ENCODE results near the gene GRID2IP.

GRID2IP gene

GRCh38 chr7:6530626-6531491, 20.4 kb downstream of the GRID2IP start:
- no peaks in the 10 kb centered on the region for H3K36me3 ChIP-seq (ENCODE audit: insufficient read depth, low read length)
- no peaks in the 10 kb centered on the region for H3K9me3 ChIP-seq (ENCODE audit: low read length)
- H3K27ac ChIP-seq (ENCODE audit: low read depth, low read length) = no peak overlapping the region
- H3K9ac ChIP-seq (ENCODE audit: low read length) = no peak overlapping the region
- no peaks in the 10 kb centered on the region for H3K4me1 ChIP-seq (ENCODE audit: insufficient read depth, low read length)
- H3K27me3 ChIP-seq (ENCODE audit: control insufficient read depth in 1 of 2, insufficient read depth in 2 of 2, low read length in 2 of 2) = peaks cover 6 to 30% of the 10 kb centered on the region in 2 donors
- no peak overlapping the region for H3K4me3 ChIP-seq (ENCODE audit: low read depth in 1 of 2, low read length in 2 of 2)

GRCh38 chr7:6529643-6530042, 21.6 kb downstream of the GRID2IP start:
- Histone ChIP-seq H3K27ac (ENCODE audit: low read depth, low read length) (no peak overlapping the region), H3K4me1 (ENCODE audit: insufficient read depth, low read length) (no peaks in the 10 kb centered on the region), H3K36me3 (ENCODE audit: insufficient read depth, low read length) (no peaks in the 10 kb centered on the region), H3K4me3 (ENCODE audit: low read depth in 1 of 2, low read length in 2 of 2) (no peak overlapping the region), H3K9ac (ENCODE audit: low read length) (no peak overlapping the region), H3K27me3 (ENCODE audit: control insufficient read depth in 1 of 2, insufficient read depth in 2 of 2, low read length in 2 of 2) (peaks cover 6 to 28% of the 10 kb centered on the region in 2 donors), H3K9me3 (ENCODE audit: low read length) (no peaks in the 10 kb centered on the region)

GRCh38 chr7:6528401-6529130, 22.7 kb downstream of the GRID2IP start:
- Histone ChIP-seq H3K9ac (ENCODE audit: low read length) (no peak overlapping the region), H3K27me3 (ENCODE audit: control insufficient read depth in 1 of 2, insufficient read depth in 2 of 2, low read length in 2 of 2) (peaks cover 6 to 30% of the 10 kb centered on the region in 2 donors), H3K4me3 (ENCODE audit: low read depth in 1 of 2, low read length in 2 of 2) (no peak overlapping the region), H3K27ac (ENCODE audit: low read depth, low read length) (no peak overlapping the region), H3K36me3 (ENCODE audit: insufficient read depth, low read length) (no peaks in the 10 kb centered on the region), H3K4me1 (ENCODE audit: insufficient read depth, low read length) (no peaks in the 10 kb centered on the region), H3K9me3 (ENCODE audit: low read length) (no peaks in the 10 kb centered on the region)

GRCh38 chr7:6526997-6527378, 24.3 kb downstream of the GRID2IP start:
- H3K4me1 ChIP-seq (ENCODE audit: insufficient read depth, low read length) = no peaks in the 10 kb centered on the region
- H3K27me3 ChIP-seq (ENCODE audit: control insufficient read depth in 1 of 2, insufficient read depth in 2 of 2, low read length in 2 of 2) = peaks cover 6 to 33% of the 10 kb centered on the region in 2 donors
- no peak overlapping the region for H3K27ac ChIP-seq (ENCODE audit: low read depth, low read length)
- no peak overlapping the region for H3K9ac ChIP-seq (ENCODE audit: low read length)
- H3K4me3 ChIP-seq (ENCODE audit: low read depth in 1 of 2, low read length in 2 of 2) = peak overlapping the region; percentile 45 to 62
- no peaks in the 10 kb centered on the region for H3K9me3 ChIP-seq (ENCODE audit: low read length)
- no peaks in the 10 kb centered on the region for H3K36me3 ChIP-seq (ENCODE audit: insufficient read depth, low read length)

- H3K9me3 ChIP-seq (ENCODE audit: low read length) = no peaks in the 10 kb centered on the region
- H3K9ac ChIP-seq (ENCODE audit: low read length) = no peak overlapping the region
- H3K36me3 ChIP-seq (ENCODE audit: insufficient read depth, low read length) = no peaks in the 10 kb centered on the region
- H3K27me3 ChIP-seq (ENCODE audit: control insufficient read depth in 1 of 2, insufficient read depth in 2 of 2, low read length in 2 of 2) = peaks cover 0 to 4% of the 10 kb centered on the region in 2 donors
- no peaks in the 10 kb centered on the region for H3K4me1 ChIP-seq (ENCODE audit: insufficient read depth, low read length)
- H3K4me3 ChIP-seq (ENCODE audit: low read depth in 1 of 2, low read length in 2 of 2) = no peak overlapping the region
- no peak overlapping the region for H3K27ac ChIP-seq (ENCODE audit: low read depth, low read length)
These were observed 30.9 kb downstream of the GRID2IP start for GRCh38 chr7:6520163-6520981.

- Histone ChIP-seq H3K9ac (ENCODE audit: low read length) (no peak overlapping the region), H3K9me3 (ENCODE audit: low read length) (no peaks in the 10 kb centered on the region), H3K4me3 (ENCODE audit: low read depth in 1 of 2, low read length in 2 of 2) (no peak overlapping the region), H3K27me3 (ENCODE audit: control insufficient read depth in 1 of 2, insufficient read depth in 2 of 2, low read length in 2 of 2) (no peaks in the 10 kb centered on the region), H3K4me1 (ENCODE audit: insufficient read depth, low read length) (no peaks in the 10 kb centered on the region), H3K27ac (ENCODE audit: low read depth, low read length) (peak overlapping the region; percentile 3), H3K36me3 (ENCODE audit: insufficient read depth, low read length) (no peaks in the 10 kb centered on the region)
These were observed 34.8 kb downstream of the GRID2IP start for GRCh38 chr7:6516387-6516983.

- no peaks in the 10 kb centered on the region for H3K9me3 ChIP-seq (ENCODE audit: low read length)
These were observed 37.7 kb downstream of the GRID2IP start for GRCh38 chr7:6513541-6513940.

GRCh38 chr7:6512892-6513291, 38.4 kb downstream of the GRID2IP start:
- H3K4me1 ChIP-seq (ENCODE audit: insufficient read depth, low read length) = no peaks in the 10 kb centered on the region
- H3K9me3 ChIP-seq (ENCODE audit: low read length) = no peaks in the 10 kb centered on the region
- no peaks in the 10 kb centered on the region for H3K27me3 ChIP-seq (ENCODE audit: control insufficient read depth in 1 of 2, insufficient read depth in 2 of 2, low read length in 2 of 2)
- H3K9ac ChIP-seq (ENCODE audit: low read length) = no peak overlapping the region
- no peaks in the 10 kb centered on the region for H3K36me3 ChIP-seq (ENCODE audit: insufficient read depth, low read length)
- no peak overlapping the region for H3K4me3 ChIP-seq (ENCODE audit: low read depth in 1 of 2, low read length in 2 of 2)
- H3K27ac ChIP-seq (ENCODE audit: low read depth, low read length) = no peak overlapping the region

More at GRCh38 chr7:6513541-6513940, 37.7 kb downstream of the GRID2IP start:
- Histone ChIP-seq H3K4me1 (ENCODE audit: insufficient read depth, low read length) (no peaks in the 10 kb centered on the region), H3K4me3 (ENCODE audit: low read depth in 1 of 2, low read length in 2 of 2) (no peak overlapping the region), H3K36me3 (ENCODE audit: insufficient read depth, low read length) (no peaks in the 10 kb centered on the region), H3K27me3 (ENCODE audit: control insufficient read depth in 1 of 2, insufficient read depth in 2 of 2, low read length in 2 of 2) (no peaks in the 10 kb centered on the region), H3K9ac (ENCODE audit: low read length) (no peak overlapping the region), H3K27ac (ENCODE audit: low read depth, low read length) (no peak overlapping the region)

GRCh38 chr7:6510476-6511133, 40.7 kb downstream of the GRID2IP start:
- no peaks in the 10 kb centered on the region for H3K4me1 ChIP-seq (ENCODE audit: insufficient read depth, low read length)
- H3K9ac ChIP-seq (ENCODE audit: low read length) = no peak overlapping the region
- no peaks in the 10 kb centered on the region for H3K36me3 ChIP-seq (ENCODE audit: insufficient read depth, low read length)
- no peaks in the 10 kb centered on the region for H3K9me3 ChIP-seq (ENCODE audit: low read length)
- no peak overlapping the region for H3K27ac ChIP-seq (ENCODE audit: low read depth, low read length)
- no peak overlapping the region for H3K4me3 ChIP-seq (ENCODE audit: low read depth in 1 of 2, low read length in 2 of 2)
- H3K27me3 ChIP-seq (ENCODE audit: control insufficient read depth in 1 of 2, insufficient read depth in 2 of 2, low read length in 2 of 2) = no peaks in the 10 kb centered on the region

GRCh38 chr7:6508950-6509349, 42.3 kb downstream of the GRID2IP start:
- no peak overlapping the region for H3K9ac ChIP-seq (ENCODE audit: low read length)
- H3K4me3 ChIP-seq (ENCODE audit: low read depth in 1 of 2, low read length in 2 of 2) = no peak overlapping the region
- H3K9me3 ChIP-seq (ENCODE audit: low read length) = no peaks in the 10 kb centered on the region
- no peaks in the 10 kb centered on the region for H3K36me3 ChIP-seq (ENCODE audit: insufficient read depth, low read length)
- H3K27me3 ChIP-seq (ENCODE audit: control insufficient read depth in 1 of 2, insufficient read depth in 2 of 2, low read length in 2 of 2) = peaks cover 0 to 10% of the 10 kb centered on the region in 2 donors
- H3K4me1 ChIP-seq (ENCODE audit: insufficient read depth, low read length) = peaks cover 7% of the 10 kb centered on the region
- H3K27ac ChIP-seq (ENCODE audit: low read depth, low read length) = no peak overlapping the region
